ENCODE results near the gene CCNY.

CCNY gene

DNA sequence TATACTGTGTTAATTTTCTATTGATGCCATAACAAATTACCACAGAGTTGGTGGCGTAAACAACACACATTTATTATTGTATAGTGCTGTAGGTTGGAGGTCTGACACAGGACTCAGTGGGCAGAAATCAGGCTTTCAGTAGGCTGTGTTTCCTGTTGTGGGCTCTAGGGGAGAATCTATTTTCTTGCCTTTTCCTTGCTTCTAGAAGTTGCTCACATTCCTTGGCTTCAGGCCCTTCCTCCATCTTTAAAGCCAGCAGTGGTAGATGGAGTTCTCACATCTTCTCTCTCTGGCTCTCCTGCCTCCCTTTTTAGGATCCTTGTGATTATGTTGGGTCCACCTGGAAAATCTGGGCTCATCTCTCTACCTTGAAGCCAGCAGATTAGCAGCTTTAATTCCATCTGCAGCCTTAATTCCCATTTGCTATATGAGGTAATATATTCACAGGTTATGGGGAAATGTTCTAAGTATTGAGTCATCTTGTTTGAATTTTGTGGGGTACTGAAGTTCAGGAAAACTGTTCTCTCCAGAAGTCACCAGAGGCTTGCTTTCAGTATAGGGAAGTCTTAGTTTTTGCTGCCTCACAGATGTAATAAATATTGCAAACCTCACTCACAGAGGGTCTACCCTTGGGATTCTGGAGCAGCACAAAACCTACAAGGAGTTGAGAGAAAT, 38.9 kb downstream of the CCNY start:
- Histone ChIP-seq H3K14ac (ENCODE audit: low read length in 2 of 2) (no peak overlapping the region), H2AFZ (ENCODE audit: low read depth, low read length) (no peak overlapping the region), H3K9me3 (ENCODE audit: control insufficient read depth, low read length) (no peaks in the 10 kb centered on the region), H2BK5ac (ENCODE audit: low read depth, low read length, poor library complexity, severe bottlenecking) (no peak overlapping the region), H2BK12ac (ENCODE audit: low read length in 2 of 2) (no peak overlapping the region), H3K9ac (ENCODE audit: low read length) (no peak overlapping the region), H2BK120ac (ENCODE audit: low read depth, low read length) (no peak overlapping the region), H4K8ac (ENCODE audit: low read length) (no peak overlapping the region), H4K91ac (ENCODE audit: low read length) (peak overlapping the region; percentile 3), H3K4me1 (ENCODE audit: control insufficient read depth, insufficient read depth, low read depth, low read length) (peaks cover 16% of the 10 kb centered on the region), H3K4ac (ENCODE audit: low read depth in 1 of 2, low read length in 2 of 2) (no peak overlapping the region), H3K36me3 (ENCODE audit: control insufficient read depth in 1 of 2, insufficient read depth in 2 of 2, low read depth in 1 of 2, low read length in 2 of 2) (no peaks in the 10 kb centered on the region), H3K23ac (ENCODE audit: low read length in 2 of 2) (no peak overlapping the region), H2BK15ac (ENCODE audit: low read depth, poor library complexity, severe bottlenecking) (no peak overlapping the region), H3K4me3 (ENCODE audit: insufficient read depth in 1 of 2, low read depth in 1 of 2, low read length in 2 of 2) (no peak overlapping the region), H3K79me1 (replicated peaks; ENCODE audit: low read length, poor library complexity, severe bottlenecking) (peaks cover 15% of the 10 kb centered on the region), H3K4me2 (ENCODE audit: low read length, poor library complexity, severe bottlenecking) (no peak overlapping the region), H3K27me3 (ENCODE audit: control insufficient read depth in 1 of 2, insufficient read depth in 1 of 2, low read length in 2 of 2) (no peaks in the 10 kb centered on the region), H3K27ac (ENCODE audit: low read length, poor library complexity, severe bottlenecking) (no peak overlapping the region), H3K18ac (ENCODE audit: low read depth in 1 of 2, low read length in 2 of 2) (no peak overlapping the region), H2AK5ac (ENCODE audit: low read length, severe bottlenecking) (no peak overlapping the region)
- DNase-seq, result no peak
- WGBS, result no CpG with 5 or more reads among the region's 1 CpG

DNA sequence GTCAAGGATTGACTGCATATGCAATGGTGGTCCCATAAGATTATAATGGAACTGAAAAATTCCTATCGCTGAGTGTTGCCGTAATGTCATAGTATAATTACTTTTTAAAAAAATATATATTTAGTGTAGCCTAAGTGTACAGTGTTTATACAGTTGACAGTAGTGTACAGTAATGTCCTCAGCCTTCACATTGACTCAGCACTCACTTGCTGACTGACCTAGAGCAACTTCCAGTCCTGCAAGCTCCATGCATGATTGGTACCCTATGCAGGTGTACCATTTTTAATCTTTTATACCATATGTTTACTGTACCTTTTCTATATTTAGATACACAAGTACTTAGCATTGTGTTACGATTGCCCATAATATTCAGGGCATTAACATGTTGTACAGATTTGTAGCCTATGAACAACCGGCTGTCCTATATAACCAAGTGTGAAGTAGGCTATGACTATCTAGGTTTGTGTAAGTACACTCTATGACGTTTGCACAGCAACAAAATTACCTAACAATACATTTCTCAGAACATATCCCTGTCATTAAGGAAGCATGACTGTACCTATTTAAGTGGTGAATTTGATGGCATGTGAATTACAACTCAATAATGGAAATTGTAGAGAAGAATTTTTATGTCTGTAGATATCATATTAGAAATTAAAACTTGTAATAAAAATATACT, 40.9 kb downstream of the CCNY start:
- Histone ChIP-seq H3K27me3 (ENCODE audit: control insufficient read depth in 1 of 2, insufficient read depth in 1 of 2, low read length in 2 of 2) (no peaks in the 10 kb centered on the region), H3K4me3 (ENCODE audit: insufficient read depth in 1 of 2, low read depth in 1 of 2, low read length in 2 of 2) (no peak overlapping the region), H3K79me1 (replicated peaks; ENCODE audit: low read length, poor library complexity, severe bottlenecking) (peaks cover 13% of the 10 kb centered on the region), H2BK120ac (ENCODE audit: low read depth, low read length) (no peak overlapping the region), H3K9me3 (ENCODE audit: control insufficient read depth, low read length) (no peaks in the 10 kb centered on the region), H3K4me1 (ENCODE audit: control insufficient read depth, insufficient read depth, low read depth, low read length) (peaks cover 12% of the 10 kb centered on the region), H2BK5ac (ENCODE audit: low read depth, low read length, poor library complexity, severe bottlenecking) (no peak overlapping the region), H3K4me2 (ENCODE audit: low read length, poor library complexity, severe bottlenecking) (no peak overlapping the region), H3K27ac (ENCODE audit: low read length, poor library complexity, severe bottlenecking) (no peak overlapping the region), H2BK12ac (ENCODE audit: low read length in 2 of 2) (no peak overlapping the region), H2BK15ac (ENCODE audit: low read depth, poor library complexity, severe bottlenecking) (no peak overlapping the region), H4K8ac (ENCODE audit: low read length) (no peak overlapping the region), H3K23ac (ENCODE audit: low read length in 2 of 2) (no peak overlapping the region), H3K9ac (ENCODE audit: low read length) (no peak overlapping the region), H2AK5ac (ENCODE audit: low read length, severe bottlenecking) (no peak overlapping the region), H2AFZ (ENCODE audit: low read depth, low read length) (no peak overlapping the region), H3K36me3 (ENCODE audit: control insufficient read depth in 1 of 2, insufficient read depth in 2 of 2, low read depth in 1 of 2, low read length in 2 of 2) (no peaks in the 10 kb centered on the region), H4K91ac (ENCODE audit: low read length) (no peak overlapping the region), H3K4ac (ENCODE audit: low read depth in 1 of 2, low read length in 2 of 2) (no peak overlapping the region), H3K18ac (ENCODE audit: low read depth in 1 of 2, low read length in 2 of 2) (no peak overlapping the region), H3K14ac (ENCODE audit: low read length in 2 of 2) (no peak overlapping the region)
- WGBS, result 90% methylated on average over 2 of the region's 5 CpGs
- no peak for DNase-seq

DNA sequence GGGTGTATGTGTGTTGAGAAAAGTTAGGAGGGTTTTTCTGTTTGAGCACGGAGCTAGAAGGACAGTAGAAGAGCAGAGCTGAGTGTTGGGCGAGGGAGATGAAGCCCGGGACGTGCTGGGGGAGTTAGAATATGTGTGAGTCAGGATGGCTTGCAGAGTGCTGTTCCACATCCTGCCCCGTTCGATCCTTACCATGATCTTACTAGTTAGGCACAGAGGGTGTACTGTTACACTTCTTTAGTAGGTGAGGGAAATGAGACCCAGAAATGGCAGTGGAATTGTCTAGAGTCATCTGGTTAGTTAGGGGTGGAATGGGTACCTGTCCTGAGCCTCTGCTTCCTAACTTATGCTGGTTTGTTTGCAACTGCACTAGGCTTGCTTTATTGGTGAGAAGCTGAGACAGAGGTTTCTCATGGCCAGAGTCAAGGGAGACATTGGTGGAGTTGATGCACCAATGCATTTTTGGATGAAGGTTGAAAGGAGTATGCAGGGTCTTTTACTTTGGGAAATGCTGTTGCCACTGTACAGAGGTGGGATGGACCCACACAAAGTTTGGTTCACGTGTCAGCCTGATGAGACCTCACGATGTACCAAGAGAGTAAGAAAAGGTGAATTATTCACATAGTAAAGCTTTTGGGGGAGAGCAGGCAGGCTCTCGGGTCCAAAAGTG, 42.4 kb downstream of the CCNY start:
- Histone ChIP-seq H3K36me3 (ENCODE audit: control insufficient read depth in 1 of 2, insufficient read depth in 2 of 2, low read depth in 1 of 2, low read length in 2 of 2) (no peaks in the 10 kb centered on the region), H3K27ac (ENCODE audit: low read length, poor library complexity, severe bottlenecking) (no peak overlapping the region), H2BK12ac (ENCODE audit: low read length in 2 of 2) (no peak overlapping the region), H3K4me1 (ENCODE audit: control insufficient read depth, insufficient read depth, low read depth, low read length) (peaks cover 9% of the 10 kb centered on the region), H3K4me2 (ENCODE audit: low read length, poor library complexity, severe bottlenecking) (no peak overlapping the region), H2BK15ac (ENCODE audit: low read depth, poor library complexity, severe bottlenecking) (no peak overlapping the region), H3K9ac (ENCODE audit: low read length) (no peak overlapping the region), H3K14ac (ENCODE audit: low read length in 2 of 2) (no peak overlapping the region), H3K4me3 (ENCODE audit: insufficient read depth in 1 of 2, low read depth in 1 of 2, low read length in 2 of 2) (no peak overlapping the region), H2BK120ac (ENCODE audit: low read depth, low read length) (no peak overlapping the region), H2AK5ac (ENCODE audit: low read length, severe bottlenecking) (no peak overlapping the region), H2BK5ac (ENCODE audit: low read depth, low read length, poor library complexity, severe bottlenecking) (no peak overlapping the region), H3K18ac (ENCODE audit: low read depth in 1 of 2, low read length in 2 of 2) (peak overlapping the region in 1 of 2 experiments; percentile 72), H3K23ac (ENCODE audit: low read length in 2 of 2) (no peak overlapping the region), H3K4ac (ENCODE audit: low read depth in 1 of 2, low read length in 2 of 2) (no peak overlapping the region), H2AFZ (ENCODE audit: low read depth, low read length) (no peak overlapping the region), H3K27me3 (ENCODE audit: control insufficient read depth in 1 of 2, insufficient read depth in 1 of 2, low read length in 2 of 2) (no peaks in the 10 kb centered on the region), H4K91ac (ENCODE audit: low read length) (no peak overlapping the region), H3K9me3 (ENCODE audit: control insufficient read depth, low read length) (no peaks in the 10 kb centered on the region), H4K8ac (ENCODE audit: low read length) (no peak overlapping the region), H3K79me1 (replicated peaks; ENCODE audit: low read length, poor library complexity, severe bottlenecking) (peaks cover 19% of the 10 kb centered on the region)
- 58% methylated on average over 9 of the region's 9 CpGs for WGBS
- DNase-seq, result peak; percentile 45
